IMR-90 (cell line): Measurements from ENCODE around the gene SENP5. TPM values are rescaled to one million over a fixed set of nuclear protein-coding genes. Genes with fewer than 3 reads are reported as not detected.

Source experiments
- ATAC-seq: fragments of 200-7000 bp; cut with Tn5 transposase; 2 replicates; pipeline ENCODE4 v1.9.1; 2020; ENCODE audit warnings: low read depth, mild to moderate bottlenecking, moderate library complexity
- BruUV-seq: library from RNA; stranded (reverse); fragments of 400-500 nt; replicated peaks from 2 replicates; lab custom pipeline; 2021; lab: Mats Ljungman, UMichigan
- CTCF ChIA-PET: fragments of 300-600 bp; formaldehyde crosslinking; extraction: SDS; loops from one replicate; lab custom pipeline; 2021; ENCODE audit warnings: antibody characterized with exemption; lab: Yijun Ruan, JAX
- POLR2A ChIA-PET: fragments of 300-600 bp; sonication (Branson Sonifier 250); formaldehyde crosslinking; loops from one replicate; lab custom pipeline; 2022; ENCODE audit warnings: antibody characterized with exemption; ENCODE audit not compliant: unreplicated experiment; lab: Charles Lee
- DNase-seq: peaks from one replicate; pipeline ENCODE4 v3.0.0; 2013
- H2AFZ ChIP-seq: replicated peaks from 2 replicates; pipeline ENCODE3; 2013; ENCODE audit warnings: low read length, mild to moderate bottlenecking; ENCODE audit not compliant: poor library complexity
- H2AK5ac ChIP-seq: 2 replicates; pipeline ENCODE4 v1.6.1; 2013; ENCODE audit warnings: low read depth, low read length, inconsistent platforms
- H2AK9ac ChIP-seq: replicated peaks from 2 replicates; pipeline ENCODE3; 2013; ENCODE audit warnings: mild to moderate bottlenecking, low read depth, low read length, moderate library complexity; ENCODE audit not compliant: poor library complexity
- H2BK120ac ChIP-seq: 2 replicates; pipeline ENCODE4 v1.6.1; 2013; ENCODE audit warnings: low read depth, low read length, inconsistent platforms
- H2BK15ac ChIP-seq: 3 replicates; pipeline ENCODE4 v1.6.1; 2013; ENCODE audit warnings: low read depth, low read length, inconsistent platforms
- H2BK20ac ChIP-seq: 2 replicates; pipeline ENCODE4 v1.6.1; 2013; ENCODE audit warnings: low read depth, mild to moderate bottlenecking, inconsistent platforms, low read length, moderate library complexity
- H2BK5ac ChIP-seq: 2 replicates; pipeline ENCODE4 v1.6.1; 2013; ENCODE audit warnings: mild to moderate bottlenecking, low read depth, low read length, inconsistent platforms; ENCODE audit not compliant: poor library complexity, severe bottlenecking
- H3K14ac ChIP-seq: replicated peaks from 2 replicates; pipeline ENCODE4 v1.6.1; 2013; ENCODE audit warnings: low read depth, low read length, inconsistent platforms
- H3K18ac ChIP-seq: 2 replicates; pipeline ENCODE4 v1.6.1; 2013; ENCODE audit warnings: low read depth, low read length, control low read depth
- H3K23ac ChIP-seq: 2 replicates; pipeline ENCODE4 v1.6.1; 2013; ENCODE audit warnings: low read depth, low read length, inconsistent platforms
- H3K27ac ChIP-seq: 2 replicates; pipeline ENCODE4 v1.5.1; 2013; ENCODE audit warnings: mild to moderate bottlenecking, control low read depth, low read length; ENCODE audit not compliant: insufficient read depth
- H3K27me3 ChIP-seq: 2 replicates; pipeline ENCODE4 v1.6.1; 2013; ENCODE audit warnings: low read length; ENCODE audit not compliant: control insufficient read depth, insufficient read depth
- H3K36me3 ChIP-seq: 2 replicates; pipeline ENCODE4 v1.6.1; 2013; ENCODE audit warnings: low read length, mixed read lengths; ENCODE audit not compliant: control insufficient read depth, insufficient read depth
- H3K4ac ChIP-seq: 2 replicates; pipeline ENCODE4 v1.6.1; 2013; ENCODE audit warnings: low read depth, low read length, inconsistent platforms
- H3K4me1 ChIP-seq: 2 replicates; pipeline ENCODE4 v1.6.1; 2013; ENCODE audit warnings: low read length, mixed read lengths; ENCODE audit not compliant: control insufficient read depth, insufficient read depth
- H3K4me2 ChIP-seq: 2 replicates; pipeline ENCODE4 v1.6.1; 2013; ENCODE audit warnings: low read depth, mild to moderate bottlenecking, control low read depth, low read length, moderate library complexity
- H3K4me3 ChIP-seq: 2 replicates; pipeline ENCODE4 v1.5.1; 2013; ENCODE audit warnings: low read depth, mild to moderate bottlenecking, control low read depth, low read length, moderate library complexity; ENCODE audit not compliant: insufficient read depth
- H3K56ac ChIP-seq: 2 replicates; pipeline ENCODE4 v1.6.1; 2013; ENCODE audit warnings: low read length, inconsistent platforms; ENCODE audit not compliant: insufficient read depth; ENCODE audit errors: extremely low read depth
- H3K79me1 ChIP-seq, 2 experiments: 2 replicates each; pipeline ENCODE4 v1.6.1; 2013; ENCODE audit warnings: low read length in 2 of 2, inconsistent platforms in 1 of 2, low read depth in 1 of 2
- H3K9ac ChIP-seq: 2 replicates; pipeline ENCODE4 v1.6.1; 2013; ENCODE audit warnings: low read depth, low read length, control low read depth
- H3K9me1 ChIP-seq: 2 replicates; pipeline ENCODE4 v1.6.1; 2013; ENCODE audit warnings: low read length, inconsistent platforms; ENCODE audit not compliant: insufficient read depth
- H3K9me3 ChIP-seq: 2 replicates; pipeline ENCODE4 v1.6.1; 2013; ENCODE audit warnings: low read length; ENCODE audit not compliant: control insufficient read depth, insufficient read depth
- H4K20me1 ChIP-seq: 2 replicates; pipeline ENCODE4 v1.6.1; 2013; ENCODE audit warnings: low read length, inconsistent platforms; ENCODE audit not compliant: insufficient read depth
- H4K5ac ChIP-seq: 2 replicates; pipeline ENCODE4 v1.6.1; 2013; ENCODE audit warnings: mild to moderate bottlenecking, low read depth, low read length, control low read depth
- H4K8ac ChIP-seq, 2 experiments: 2 replicates each; pipeline ENCODE4 v1.6.1; 2013; ENCODE audit warnings: low read depth in 2 of 2, low read length in 2 of 2, control low read depth in 1 of 2, inconsistent platforms in 1 of 2
- H4K91ac ChIP-seq: 2 replicates; pipeline ENCODE4 v1.6.1; 2013; ENCODE audit warnings: low read depth, low read length, inconsistent platforms; ENCODE audit not compliant: insufficient read depth
- BHLHE40 ChIP-seq: fragments of 150-350 bp; IDR thresholded peaks from 2 replicates; pipeline ENCODE4 v1.6.1; 2016; ENCODE audit warnings: mild to moderate bottlenecking, low read depth, low read length
- CEBPB ChIP-seq: IDR thresholded peaks from 2 replicates; pipeline ENCODE4 v1.6.1; 2012; ENCODE audit warnings: low read depth, low read length, improper control_type of control experiment
- CHD1 ChIP-seq: IDR thresholded peaks from 2 replicates; pipeline ENCODE4 v1.6.1; 2012; ENCODE audit warnings: low read depth, low read length, improper control_type of control experiment
- ELK1 ChIP-seq: fragments of 150-350 bp; IDR thresholded peaks from 2 replicates; pipeline ENCODE4 v1.6.1; 2016; ENCODE audit warnings: low read depth, mild to moderate bottlenecking, low read length, moderate library complexity, borderline replicate concordance
- NFE2L2 ChIP-seq: fragments of 150-350 bp; IDR thresholded peaks from 2 replicates; pipeline ENCODE4 v1.6.1; 2016; ENCODE audit warnings: low read depth, mild to moderate bottlenecking, low read length
- POLR2A ChIP-seq: IDR thresholded peaks from 2 replicates; pipeline ENCODE4 v1.6.1; 2012; ENCODE audit warnings: mild to moderate bottlenecking, low read depth, low read length
- RAD21 ChIP-seq: IDR thresholded peaks from 2 replicates; pipeline ENCODE4 v1.6.1; 2012; ENCODE audit warnings: low read length, improper control_type of control experiment
- RFX5 ChIP-seq: IDR thresholded peaks from 2 replicates; pipeline ENCODE4 v1.8.0; 2012; ENCODE audit warnings: low read depth, mild to moderate bottlenecking, low read length, moderate library complexity
- USF2 ChIP-seq: fragments of 150-350 bp; IDR thresholded peaks from 2 replicates; pipeline ENCODE4 v1.6.1; 2017; ENCODE audit warnings: mild to moderate bottlenecking, antibody characterized with exemption, low read length, low read depth
- WGBS, 2 experiments: methylation state at CpG; one replicate each; pipeline versions ENCODE4 v1.1.5 to v1.1.7; 2013; ENCODE audit warnings: missing lambda C conversion rate in 2 of 2; ENCODE audit not compliant: insufficient read length in 1 of 2; ENCODE audit errors: extremely low coverage in 2 of 2; 5-methylcytosine and 5-hydroxymethylcytosine counted together
- dilution Hi-C: fragments of 300-500 bp; cut with HindIII; formaldehyde crosslinking; loops from one replicate; pipeline ENCODE4 v1.14.3; 2018; ENCODE audit warnings: low sequenced_read_pairs; ENCODE audit not compliant: unreplicated experiment
- in situ Hi-C: fragments of 300-500 bp; cut with MboI; formaldehyde crosslinking; loops from 3 replicates; pipeline ENCODE4 v1.14.3; 2019; ENCODE audit warnings: low sequenced_read_pairs, inconsistent platforms, mixed read lengths
- intact Hi-C: fragments of 100-400 bp; cut with micrococcal nuclease; formaldehyde crosslinking; loops from 2 replicates; pipeline ENCODE4 v1.10.0; 2022
- polyA plus RNA-seq, 3 experiments: library from polyadenylated mRNA; depleted of rRNA; stranded (reverse); fragments of >200 nt; gene quantifications; 2 replicates each; pipeline ENCODE4 v1.2.3, GENCODE V29; 2012; ENCODE audit warnings: low replicate concordance in 1 of 3
- total RNA-seq: library from RNA; depleted of rRNA; stranded (reverse); fragments of >200 nt; gene quantifications from 2 replicates; pipeline ENCODE4 v1.2.3, GENCODE V29; 2012

The SENP5 gene
- total and polyA plus RNA-seq, 2 of the 4 experiments (the other 2 are of a cell fraction): 7.4 to 44.4 TPM

GRCh38 chr3:196849180-196849741 is 18.5 kb upstream of the SENP5 start:
- no peak overlapping the region for H3K4me3 ChIP-seq
- no peak overlapping the region for H2AK5ac ChIP-seq
- CTCF ChIA-PET: interaction anchor here (1.1 kb wide), 1 partner anchor 11 kb away, joined by 3 read pairs; no protein-coding TSS in a partner anchor
- dilution Hi-C loops: no loop called here
- no peak overlapping the region for H3K14ac ChIP-seq
- H2BK120ac ChIP-seq: no peak overlapping the region
- H4K8ac ChIP-seq: no peak overlapping the region
- no peaks in the 10 kb centered on the region for H3K36me3 ChIP-seq
- ATAC-seq: no peak
- H3K4me1 ChIP-seq: no peaks in the 10 kb centered on the region
- no peaks in the 10 kb centered on the region for H3K27me3 ChIP-seq
- peaks cover 4% of the 10 kb centered on the region; the same call in 1 of the 2 replicates for H3K9me3 ChIP-seq
- no peak overlapping the region for H3K9ac ChIP-seq
- H3K56ac ChIP-seq: no peak overlapping the region
- H3K23ac ChIP-seq: no peak overlapping the region
- in situ Hi-C loops: no loop called here
- TF ChIP-seq ELK1: no peak
- no peak for TF ChIP-seq USF2
- no peak for TF ChIP-seq CHD1
- no peak for TF ChIP-seq POLR2A
- no peak for TF ChIP-seq NFE2L2
- TF ChIP-seq BHLHE40: no peak
- no peak for TF ChIP-seq RAD21
- TF ChIP-seq RFX5: no peak
- TF ChIP-seq CEBPB: no peak
- H3K4ac ChIP-seq: no peak overlapping the region
- no CpG with 5 or more reads among the region's 11 CpGs for WGBS, 2 experiments
- H2BK20ac ChIP-seq: no peak overlapping the region
- H2AK9ac ChIP-seq: no peak overlapping the region
- no peak overlapping the region for H3K27ac ChIP-seq
- H2AFZ ChIP-seq: no peak overlapping the region
- H3K4me2 ChIP-seq: no peak overlapping the region
- H4K91ac ChIP-seq: no peak overlapping the region
- no peaks in the 10 kb centered on the region for H3K79me1 ChIP-seq
- no peak overlapping the region for H2BK5ac ChIP-seq
- H2BK15ac ChIP-seq: no peak overlapping the region
- BruUV-seq: no TSS peak
- POLR2A ChIA-PET: no interaction called here
- no peak overlapping the region for H3K18ac ChIP-seq
- no peak for DNase-seq
- intact Hi-C loops: no loop called here
- no peaks in the 10 kb centered on the region for H4K20me1 ChIP-seq
- no peaks in the 10 kb centered on the region for H3K9me1 ChIP-seq
- H4K5ac ChIP-seq: no peak overlapping the region
